SK-N-SH (cell line): ENCODE data around the gene C2CD4C.
"Not testable (repeated sequence)": the region's sequence is repeated elsewhere in the genome, so short reads cannot be mapped to it uniquely, and the experiment has no call there.

Source experiments
- CTCF ChIP-seq: fragments of 200-600 bp; sonication (generic); IDR thresholded peaks from 2 replicates; pipeline ENCODE4 v1.6.1; 2017; ENCODE audit warnings: antibody characterized with exemption, mild to moderate bottlenecking, moderate library complexity
- EP300 ChIP-seq, 2 experiments: IDR thresholded peaks; 2 replicates each; pipeline versions ENCODE4 v1.4.0 to v1.6.1; 2012; ENCODE audit warnings: borderline replicate concordance in 1 of 2, low read depth in 1 of 2, low read length in 1 of 2
- EZH2phosphoT487 ChIP-seq: fragments of 200-600 bp; sonication (generic); IDR thresholded peaks from 2 replicates; pipeline ENCODE4 v1.6.1; 2017; ENCODE audit warnings: low read depth, mixed run types, mild to moderate bottlenecking, antibody characterized with exemption, moderate library complexity, borderline replicate concordance
- MAX ChIP-seq: IDR thresholded peaks from 2 replicates; pipeline ENCODE4 v1.4.0; 2012; ENCODE audit warnings: low read depth
- POLR2AphosphoS5 ChIP-seq: IDR thresholded peaks from 2 replicates; pipeline ENCODE4 v1.6.1; 2012; ENCODE audit warnings: low read depth, low read length
- ZBTB33 ChIP-seq: IDR thresholded peaks from 2 replicates; pipeline ENCODE4 v1.4.0; 2012; ENCODE audit warnings: low read depth, borderline replicate concordance

GRCh38 chr19:386189-386588, 22.8 kb downstream of the C2CD4C start:
- TF ChIP-seq CTCF; MAX; EZH2phosphoT487; ZBTB33; EP300 (IDR thresholded peaks at IDR 0.05; ENCODE audit: borderline replicate concordance in 1 of 2, low read depth in 1 of 2, low read length in 1 of 2); POLR2AphosphoS5: not testable (repeated sequence)
